GM12891 (cell line): Measurements from ENCODE around the gene TNNT3.

Experiments
- POLR2A ChIP-seq: IDR thresholded peaks from 2 replicates; pipeline ENCODE4 v1.6.1; 2011; ENCODE audit warnings: low read depth, low read length, control low read depth
- POLR2AphosphoS5 ChIP-seq: IDR thresholded peaks from 2 replicates; pipeline ENCODE4 v1.6.1; 2011; ENCODE audit warnings: low read depth, low read length, control low read depth

- TF ChIP-seq POLR2A (no peak), POLR2AphosphoS5 (no peak)
Observed at GRCh38 chr11:1938343-1939005, 19.0 kb downstream of the TNNT3 start.
